Naive thymus-derived CD4-positive, alpha-beta T cell (primary cell): ENCODE measurements around the gene ELAVL4. TPM values are rescaled to one million over a fixed set of nuclear protein-coding genes. Genes with fewer than 3 reads are reported as not detected.

Source experiments
- ATAC-seq: fragments of 150-1000 bp; cut with Tn5 transposase; 2 replicates; pipeline ENCODE4 v1.10.0; 2021; ENCODE audit warnings: mild to moderate bottlenecking, moderate library complexity
- CTCF ChIA-PET: fragments of 350-600 bp; sonication (Branson Sonifier 250); formaldehyde crosslinking; loops from one replicate; lab custom pipeline; 2021; ENCODE audit warnings: antibody characterized with exemption; lab: Charles Lee
- POLR2A ChIA-PET: fragments of 350-600 bp; sonication (Branson Sonifier 250); formaldehyde crosslinking; loops from one replicate; lab custom pipeline; 2021; ENCODE audit warnings: antibody characterized with exemption, inconsistent platforms; lab: Charles Lee
- DNase-seq, 9 donors: peaks; one replicate each; pipeline versions ENCODE4 v3.0.0 to v3.0.0-alpha.2; 2020 to 2022; ENCODE audit warnings: mixed read lengths in 1 of 9
- H3K27ac ChIP-seq: one replicate; pipeline ENCODE4 v1.7.0; 2013; ENCODE audit warnings: mild to moderate bottlenecking, low read depth, low read length, moderate library complexity
- H3K27me3 ChIP-seq, 2 donors: one replicate each; pipeline ENCODE4 v1.7.0; 2013; ENCODE audit warnings: low read length in 2 of 2, mild to moderate bottlenecking in 2 of 2, moderate library complexity in 2 of 2; ENCODE audit not compliant: control insufficient read depth in 2 of 2, insufficient read depth in 2 of 2
- H3K36me3 ChIP-seq, 3 experiments: 1 replicate in 2 of 3; 2 replicates in 1 of 3; pipeline ENCODE4 v1.7.0; 2013; ENCODE audit warnings: low read length in 3 of 3, mild to moderate bottlenecking in 3 of 3, moderate library complexity in 1 of 3; ENCODE audit not compliant: insufficient read depth in 3 of 3, control insufficient read depth in 2 of 3
- H3K4me1 ChIP-seq, 2 donors: one replicate each; pipeline ENCODE4 v1.7.0; 2013; ENCODE audit warnings: low read length in 2 of 2, mild to moderate bottlenecking in 2 of 2, moderate library complexity in 1 of 2; ENCODE audit not compliant: control insufficient read depth in 2 of 2, insufficient read depth in 2 of 2
- H3K4me3 ChIP-seq: 2 replicates; pipeline ENCODE4 v1.7.0; 2013; ENCODE audit warnings: mild to moderate bottlenecking, low read length
- H3K9me3 ChIP-seq, 3 experiments: 1 replicate in 2 of 3; 2 replicates in 1 of 3; pipeline ENCODE4 v1.7.0; 2013; ENCODE audit warnings: low read length in 3 of 3; ENCODE audit not compliant: control insufficient read depth in 2 of 3
- H3K27ac Mint-ChIP-seq, 9 donors: one replicate each; pipeline ENCODE4 v1.8.0; 2020 to 2022; ENCODE audit warnings: mixed read lengths in 9 of 9, mild to moderate bottlenecking in 8 of 9, moderate library complexity in 5 of 9, inconsistent platforms in 2 of 9
- H3K27me3 Mint-ChIP-seq, 5 donors: one replicate each; pipeline ENCODE4 v1.8.0; 2021 to 2022; ENCODE audit warnings: mixed read lengths in 5 of 5, mild to moderate bottlenecking in 1 of 5
- H3K36me3 Mint-ChIP-seq, 5 donors: one replicate each; pipeline ENCODE4 v1.8.0; 2020 to 2022; ENCODE audit warnings: mixed read lengths in 5 of 5, mild to moderate bottlenecking in 3 of 5, inconsistent platforms in 1 of 5
- H3K4me1 Mint-ChIP-seq, 7 donors: one replicate each; pipeline ENCODE4 v1.8.0; 2020 to 2022; ENCODE audit warnings: mixed read lengths in 7 of 7, mild to moderate bottlenecking in 3 of 7, inconsistent platforms in 1 of 7
- H3K4me3 Mint-ChIP-seq, 10 donors: one replicate each; pipeline ENCODE4 v1.8.0; 2020 to 2022; ENCODE audit warnings: mild to moderate bottlenecking in 10 of 10, mixed read lengths in 10 of 10, moderate library complexity in 6 of 10, inconsistent platforms in 2 of 10
- H3K9me3 Mint-ChIP-seq, 11 donors: one replicate each; pipeline ENCODE4 v1.8.0; 2020 to 2022; ENCODE audit warnings: mixed read lengths in 11 of 11, mild to moderate bottlenecking in 4 of 11, inconsistent platforms in 1 of 11, moderate library complexity in 1 of 11
- intact Hi-C, 2 donors: fragments of 100-400 bp; cut with micrococcal nuclease; formaldehyde crosslinking; loops; one replicate each; pipeline ENCODE4 v1.15.1; 2023
- polyA plus RNA-seq, 2 donors: library from polyadenylated mRNA; unstranded; fragments of 300-500 nt; fragmentation: Illumina TruSeq; gene quantifications; one replicate each; pipeline ENCODE4 v1.2.3, GENCODE V29; 2021
- total RNA-seq, 6 experiments: library from RNA in 5 of 6; stranded (reverse) in 5 of 6; gene quantifications; 1 replicate in 5 of 6; 2 replicates in 1 of 6; pipeline ENCODE4 v1.2.3 and lab custom pipeline; 2021 to 2026

Gene ELAVL4
- total and polyA plus RNA-seq, 7 experiments from 2014 or later, result 0.76 TPM; not detected in 6

GRCh38 chr1:50132347-50132894 lies 23.7 kb downstream of the ELAVL4 start:
- POLR2A ChIA-PET, result no interaction called here

GRCh38 chr1:50135716-50136115 lies 27.0 kb downstream of the ELAVL4 start:
- Mint-ChIP-seq H3K9me3 (peaks cover 0 to 3% (median 0%) of the 10 kb centered on the region in 11 donors), H3K4me3 (no peak overlapping the region), H3K27ac (no peak overlapping the region), H3K4me1 (no peaks in the 10 kb centered on the region), H3K36me3 (no peaks in the 10 kb centered on the region), H3K27me3 (peaks cover 3 to 18% (median 16%) of the 10 kb centered on the region in 5 donors)
- CTCF ChIA-PET, result no interaction called here
- H3K4me1 ChIP-seq, result no peaks in the 10 kb centered on the region
- no peaks in the 10 kb centered on the region for H3K36me3 ChIP-seq
- intact Hi-C loops, result no loop called here
- DNase-seq (no peak), ATAC-seq (no peak)
- POLR2A ChIA-PET, result no interaction called here
- H3K4me3 ChIP-seq, result no peak overlapping the region
- H3K27ac ChIP-seq, result no peak overlapping the region
- no peaks in the 10 kb centered on the region for H3K9me3 ChIP-seq
- no peaks in the 10 kb centered on the region for H3K27me3 ChIP-seq

More at GRCh38 chr1:50132347-50132894, 23.7 kb downstream of the ELAVL4 start:
- Histone ChIP-seq H3K4me1 (no peaks in the 10 kb centered on the region), H3K9me3 (no peaks in the 10 kb centered on the region), H3K27ac (no peak overlapping the region), H3K4me3 (no peak overlapping the region), H3K27me3 (no peaks in the 10 kb centered on the region), H3K36me3 (no peaks in the 10 kb centered on the region)
- H3K36me3 Mint-ChIP-seq, result no peaks in the 10 kb centered on the region
- no peak for DNase-seq
- no peak overlapping the region for H3K4me3 Mint-ChIP-seq
- H3K9me3 Mint-ChIP-seq, result peaks cover 0 to 6% (median 0%) of the 10 kb centered on the region in 11 donors
- peaks cover 3 to 19% (median 10%) of the 10 kb centered on the region in 5 donors for H3K27me3 Mint-ChIP-seq
- H3K4me1 Mint-ChIP-seq, result no peaks in the 10 kb centered on the region
- no peak overlapping the region for H3K27ac Mint-ChIP-seq
- no peak for ATAC-seq
- intact Hi-C loops, result no loop called here
- CTCF ChIA-PET, result no interaction called here

GRCh38 chr1:50139339-50140181 lies 30.8 kb downstream of the ELAVL4 start:
- Histone ChIP-seq H3K27ac (no peak overlapping the region), H3K4me1 (no peaks in the 10 kb centered on the region), H3K36me3 (no peaks in the 10 kb centered on the region), H3K27me3 (no peaks in the 10 kb centered on the region), H3K4me3 (no peak overlapping the region), H3K9me3 (no peaks in the 10 kb centered on the region)
- H3K27ac Mint-ChIP-seq, result no peak overlapping the region
- ChIA-PET CTCF (no interaction called here), POLR2A (no interaction called here)
- intact Hi-C loops, result no loop called here
- H3K27me3 Mint-ChIP-seq, result peaks cover 0 to 19% (median 14%) of the 10 kb centered on the region in 5 donors
- peaks cover 0 to 3% (median 0%) of the 10 kb centered on the region in 11 donors for H3K9me3 Mint-ChIP-seq
- ATAC-seq (no peak), DNase-seq (no peak)
- no peaks in the 10 kb centered on the region for H3K36me3 Mint-ChIP-seq
- no peaks in the 10 kb centered on the region for H3K4me1 Mint-ChIP-seq
- no peak overlapping the region for H3K4me3 Mint-ChIP-seq

GRCh38 chr1:50140182-50140447 lies 31.4 kb downstream of the ELAVL4 start:
- ChIA-PET CTCF (no interaction called here), POLR2A (no interaction called here)
- intact Hi-C loops, result no loop called here
- H3K27me3 ChIP-seq, result no peaks in the 10 kb centered on the region
- no peak overlapping the region for H3K4me3 Mint-ChIP-seq
- no peaks in the 10 kb centered on the region for H3K4me1 ChIP-seq
- DNase-seq, result no peak
- no peaks in the 10 kb centered on the region for H3K4me1 Mint-ChIP-seq
- H3K36me3 Mint-ChIP-seq, result no peaks in the 10 kb centered on the region
- no peak for ATAC-seq
- H3K36me3 ChIP-seq, result no peaks in the 10 kb centered on the region
- no peak overlapping the region for H3K27ac ChIP-seq
- H3K27ac Mint-ChIP-seq, result no peak overlapping the region
- H3K9me3 Mint-ChIP-seq, result peaks cover 0 to 3% (median 0%) of the 10 kb centered on the region in 11 donors
- peaks cover 0 to 19% (median 14%) of the 10 kb centered on the region in 5 donors for H3K27me3 Mint-ChIP-seq
- H3K4me3 ChIP-seq, result no peak overlapping the region
- no peaks in the 10 kb centered on the region for H3K9me3 ChIP-seq

GRCh38 chr1:50147191-50147850 lies 38.6 kb downstream of the ELAVL4 start:
- Histone ChIP-seq H3K9me3 (no peaks in the 10 kb centered on the region), H3K4me1 (no peaks in the 10 kb centered on the region), H3K27ac (no peak overlapping the region), H3K27me3 (no peaks in the 10 kb centered on the region), H3K4me3 (no peak overlapping the region), H3K36me3 (no peaks in the 10 kb centered on the region)
- ChIA-PET POLR2A (no interaction called here), CTCF (no interaction called here)
- Mint-ChIP-seq H3K4me3 (no peak overlapping the region), H3K27me3 (peaks cover 0 to 17% (median 6%) of the 10 kb centered on the region in 5 donors), H3K9me3 (peaks cover 0 to 2% (median 0%) of the 10 kb centered on the region in 11 donors), H3K27ac (no peak overlapping the region), H3K36me3 (no peaks in the 10 kb centered on the region), H3K4me1 (no peaks in the 10 kb centered on the region)
- ATAC-seq (no peak), DNase-seq (no peak)
- intact Hi-C loops, result no loop called here

- POLR2A ChIA-PET, result no interaction called here
- Histone ChIP-seq H3K4me3 (no peak overlapping the region), H3K4me1 (no peaks in the 10 kb centered on the region), H3K27me3 (no peaks in the 10 kb centered on the region), H3K36me3 (no peaks in the 10 kb centered on the region), H3K27ac (no peak overlapping the region), H3K9me3 (no peaks in the 10 kb centered on the region)
- no peak for ATAC-seq
- CTCF ChIA-PET, result no interaction called here
- no peak overlapping the region for H3K27ac Mint-ChIP-seq
- no peaks in the 10 kb centered on the region for H3K36me3 Mint-ChIP-seq
- H3K9me3 Mint-ChIP-seq, result peaks cover 0 to 2% (median 0%) of the 10 kb centered on the region in 11 donors
- H3K4me3 Mint-ChIP-seq, result no peak overlapping the region
- peaks cover 0 to 12% (median 10%) of the 10 kb centered on the region in 5 donors for H3K27me3 Mint-ChIP-seq
- intact Hi-C loops, result no loop called here
- no peaks in the 10 kb centered on the region for H3K4me1 Mint-ChIP-seq
- DNase-seq, result no peak
Measured at GRCh38 chr1:50148142-50148923, 39.6 kb downstream of the ELAVL4 start.
